T-helper 1 cell treated with Interleukin-12 subunit alpha and Interleukin-12 subunit beta and Interleukin-4 antibody, amounts not matched to agents 30 μg/mL and 1 μg/mL, for 36 hours (primary cell): ENCODE results near the gene CACNA1F.

Experiments used
- H3K27ac Mint-ChIP-seq: one replicate; pipeline ENCODE4 v1.8.0; 2021; ENCODE audit warnings: mild to moderate bottlenecking, mixed read lengths
- H3K27me3 Mint-ChIP-seq: one replicate; pipeline ENCODE4 v1.8.0; 2021; ENCODE audit warnings: low read depth, mixed read lengths
- H3K36me3 Mint-ChIP-seq: one replicate; pipeline ENCODE4 v1.8.0; 2021; ENCODE audit warnings: low read depth, mixed read lengths
- H3K4me1 Mint-ChIP-seq: one replicate; pipeline ENCODE4 v1.8.0; 2021; ENCODE audit warnings: low read depth, mixed read lengths
- H3K4me3 Mint-ChIP-seq: one replicate; pipeline ENCODE4 v1.8.0; 2021; ENCODE audit warnings: mild to moderate bottlenecking, moderate library complexity, mixed read lengths
- H3K9me3 Mint-ChIP-seq: one replicate; pipeline ENCODE4 v1.8.0; 2021; ENCODE audit warnings: mixed read lengths

Gene CACNA1F

DNA sequence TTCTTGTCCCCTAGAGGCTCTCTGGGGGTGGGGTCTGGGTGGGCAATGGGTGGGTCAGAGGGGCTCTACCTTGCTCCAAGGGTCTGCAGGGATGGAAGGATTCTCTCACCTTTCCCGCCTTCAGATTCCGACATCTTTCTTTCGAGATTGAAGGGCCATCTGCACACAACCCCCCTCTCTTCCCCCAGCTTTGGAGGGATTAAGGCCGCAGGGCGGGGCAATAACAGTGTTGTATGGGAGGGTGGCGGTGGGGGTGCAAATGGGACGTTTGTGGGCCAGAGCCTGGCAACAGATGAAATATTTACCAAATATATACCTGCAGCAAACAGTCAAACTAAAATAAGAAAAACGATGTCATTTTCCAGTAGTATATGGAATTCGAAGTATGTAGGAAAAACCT lies at the start of gene CACNA1F:
Gene CACNA1F (minus strand): TSS at position 165 of the 400 bp plus-strand sequence. CDS start 31 bp downstream, at position 134.
- H3K27ac Mint-ChIP-seq = no peak within 1 kb of the TSS
- H3K9me3 Mint-ChIP-seq = no peaks in the 10 kb centered on the region
- H3K36me3 Mint-ChIP-seq = peaks cover 6% of the 10 kb centered on the region
- no peaks in the 10 kb centered on the region for H3K27me3 Mint-ChIP-seq
- peaks cover 28% of the 10 kb centered on the region for H3K4me1 Mint-ChIP-seq
- H3K4me3 Mint-ChIP-seq = no peak within 1 kb of the TSS

DNA sequence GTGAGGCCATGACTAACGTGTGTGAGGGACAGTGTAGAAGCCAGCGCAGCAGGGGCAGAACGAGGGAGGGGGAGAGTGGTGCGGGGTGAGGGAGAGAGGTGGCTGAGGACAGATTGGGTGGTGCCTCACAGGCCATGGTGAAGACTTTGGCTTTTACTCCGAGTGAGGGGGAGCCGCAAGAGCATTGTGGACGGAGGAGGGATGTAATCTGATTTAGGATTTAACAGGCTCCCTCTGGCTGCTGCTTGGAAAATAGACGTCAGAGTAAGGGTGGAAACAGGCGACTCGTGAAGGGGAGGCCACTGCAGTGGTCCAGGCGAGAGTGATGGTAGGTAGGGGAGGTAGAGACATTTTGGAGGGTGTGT lies 49.5 kb upstream of the CACNA1F start:
- Mint-ChIP-seq H3K27ac (peak overlapping the region; percentile 3), H3K9me3 (no peaks in the 10 kb centered on the region), H3K27me3 (no peaks in the 10 kb centered on the region), H3K36me3 (peaks cover 14% of the 10 kb centered on the region), H3K4me3 (no peak overlapping the region), H3K4me1 (peaks cover 21% of the 10 kb centered on the region)

DNA sequence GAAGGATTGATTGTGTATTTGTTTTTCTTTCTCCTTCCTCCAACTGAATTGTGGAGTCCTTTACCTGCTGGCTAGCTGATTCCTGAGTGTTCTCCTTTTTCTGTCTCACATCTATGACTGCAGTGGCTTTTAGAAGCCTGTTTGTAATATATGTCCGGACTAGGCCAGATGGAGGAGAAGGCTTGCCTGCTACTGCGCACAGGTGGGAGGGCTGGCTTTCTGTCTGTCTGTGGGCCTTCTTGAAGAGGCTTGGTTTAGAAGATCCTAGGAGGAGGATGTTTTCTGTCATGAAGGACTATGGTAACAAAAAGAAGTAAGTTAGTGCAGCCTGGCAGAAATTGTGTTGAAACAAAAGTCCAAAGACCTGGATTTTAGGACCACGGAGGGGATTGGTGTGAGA lies 44.9 kb upstream of the CACNA1F start:
- Mint-ChIP-seq H3K4me1 (peaks cover 42% of the 10 kb centered on the region), H3K27me3 (no peaks in the 10 kb centered on the region), H3K9me3 (no peaks in the 10 kb centered on the region), H3K27ac (peak overlapping the region; percentile 89), H3K4me3 (peak overlapping the region; percentile 37), H3K36me3 (peaks cover 36% of the 10 kb centered on the region)

DNA sequence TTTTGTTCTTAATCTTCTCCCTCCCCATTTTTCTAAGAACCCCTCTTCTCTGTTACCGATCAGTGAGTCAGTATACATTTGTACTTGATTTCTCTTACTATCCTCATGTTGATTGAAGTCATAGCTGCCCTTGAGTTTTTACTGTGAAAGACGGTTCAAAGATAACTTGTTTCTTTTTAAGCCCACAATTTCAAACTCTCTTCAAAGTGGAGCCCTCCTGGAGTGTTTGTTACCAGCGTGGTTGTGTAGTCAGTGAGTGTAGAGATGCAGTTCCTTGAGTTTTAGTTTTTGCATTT lies 44.3 kb upstream of the CACNA1F start:
- peaks cover 33% of the 10 kb centered on the region for H3K36me3 Mint-ChIP-seq
- H3K27ac Mint-ChIP-seq = peak overlapping the region; percentile 89
- peaks cover 46% of the 10 kb centered on the region for H3K4me1 Mint-ChIP-seq
- no peaks in the 10 kb centered on the region for H3K27me3 Mint-ChIP-seq
- H3K4me3 Mint-ChIP-seq = peak overlapping the region; percentile 37
- H3K9me3 Mint-ChIP-seq = no peaks in the 10 kb centered on the region

DNA sequence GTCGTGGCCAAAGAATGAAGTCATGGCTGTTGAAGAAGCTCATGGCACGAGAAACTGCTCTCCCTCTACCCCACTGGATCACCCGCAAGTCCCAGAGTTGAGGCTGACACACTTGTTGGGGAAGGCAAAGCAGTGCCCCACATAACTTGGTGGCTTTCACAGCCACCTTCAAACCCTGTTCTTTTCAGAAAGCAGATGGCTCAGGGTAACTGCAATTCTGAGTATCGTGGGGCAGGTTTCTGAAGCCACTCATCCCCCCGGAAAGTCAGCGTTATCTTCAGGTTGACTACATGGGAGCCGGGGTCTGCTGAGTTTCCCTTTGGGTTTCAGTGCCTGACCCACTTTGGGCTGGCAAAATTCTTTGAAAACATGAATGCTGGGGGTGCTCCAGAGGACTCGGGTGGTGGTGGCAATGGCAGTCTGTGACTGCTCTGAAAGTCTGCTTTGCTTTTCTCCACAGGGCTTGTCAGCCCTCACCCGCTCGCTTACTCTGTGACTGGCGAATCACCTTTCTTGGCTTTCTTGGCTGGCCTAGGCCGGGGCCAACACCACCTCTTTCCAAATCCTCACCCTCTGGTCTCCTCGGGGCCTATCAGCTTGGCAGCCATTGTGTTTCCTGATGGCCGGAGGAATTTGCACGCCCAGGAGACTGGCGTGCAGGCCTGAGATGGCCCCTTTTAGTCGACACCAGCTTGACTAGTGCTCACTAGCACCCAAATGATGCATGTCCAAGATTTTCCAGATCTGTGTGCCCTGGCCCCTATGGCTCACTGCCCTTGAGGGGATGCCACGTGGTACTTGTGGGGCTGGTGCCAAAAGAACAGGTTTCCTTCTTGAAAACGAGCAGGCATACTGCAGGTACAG lies 43.8 kb upstream of the CACNA1F start:
- peak overlapping the region; percentile 89 for H3K27ac Mint-ChIP-seq

DNA sequence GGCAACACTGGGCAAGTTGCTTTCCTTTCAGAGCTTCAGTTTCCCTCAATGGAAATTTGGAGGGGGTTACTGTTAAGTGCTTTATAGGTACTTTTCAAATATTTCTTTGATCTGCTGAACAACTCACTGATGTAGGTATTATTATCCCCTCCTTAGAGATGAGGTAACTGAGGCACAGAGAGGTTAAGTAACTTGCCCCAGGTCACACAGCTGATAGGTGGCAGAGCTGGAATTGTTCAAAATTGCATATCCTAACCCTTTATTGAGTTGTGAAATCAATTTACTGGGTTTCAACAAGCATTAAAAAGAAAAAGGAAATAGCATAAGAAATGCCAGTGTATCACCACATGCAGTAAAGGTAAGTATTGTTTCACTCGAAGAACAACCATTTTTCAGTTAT lies 43.1 kb upstream of the CACNA1F start:
- H3K9me3 Mint-ChIP-seq = no peaks in the 10 kb centered on the region
- H3K4me3 Mint-ChIP-seq = no peak overlapping the region
- H3K4me1 Mint-ChIP-seq = peaks cover 45% of the 10 kb centered on the region
- no peak overlapping the region for H3K27ac Mint-ChIP-seq
- no peaks in the 10 kb centered on the region for H3K27me3 Mint-ChIP-seq
- H3K36me3 Mint-ChIP-seq = peaks cover 30% of the 10 kb centered on the region

More for the DNA sequence above, 43.8 kb upstream of the CACNA1F start:
- Mint-ChIP-seq H3K9me3 (no peaks in the 10 kb centered on the region), H3K4me1 (peaks cover 44% of the 10 kb centered on the region), H3K27me3 (no peaks in the 10 kb centered on the region), H3K36me3 (peaks cover 28% of the 10 kb centered on the region), H3K4me3 (peak overlapping the region; percentile 37)

- Mint-ChIP-seq H3K27me3 (no peaks in the 10 kb centered on the region), H3K27ac (peak overlapping the region; percentile 87), H3K36me3 (peaks cover 32% of the 10 kb centered on the region), H3K4me3 (peak overlapping the region; percentile 78), H3K4me1 (peaks cover 49% of the 10 kb centered on the region), H3K9me3 (no peaks in the 10 kb centered on the region)
These were observed 40.1 kb upstream of the CACNA1F start for GRCh38 chrX:49273181-49273727.

DNA sequence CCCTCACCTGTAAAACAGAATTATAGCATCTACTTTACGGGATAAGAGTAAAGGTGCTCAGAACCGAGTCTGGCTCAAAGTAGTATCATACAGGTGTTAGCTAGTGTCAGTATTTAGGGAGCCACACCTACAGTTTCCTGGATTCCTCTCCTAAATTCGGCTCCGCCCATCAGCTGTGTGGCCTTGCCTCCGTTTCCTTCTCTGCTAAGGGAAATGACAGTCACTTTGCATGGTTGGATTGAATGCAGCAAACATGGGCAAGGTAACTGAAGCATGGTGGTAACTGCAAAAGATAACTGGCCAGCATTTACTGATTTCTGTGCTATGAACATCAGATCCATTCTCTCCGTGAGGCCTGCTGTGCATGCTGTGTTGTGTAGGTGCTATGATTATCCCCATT lies 39.3 kb upstream of the CACNA1F start:
- peaks cover 26% of the 10 kb centered on the region for H3K36me3 Mint-ChIP-seq
- H3K4me3 Mint-ChIP-seq = peak overlapping the region; percentile 78
- H3K4me1 Mint-ChIP-seq = peaks cover 48% of the 10 kb centered on the region
- peak overlapping the region; percentile 87 for H3K27ac Mint-ChIP-seq
- H3K9me3 Mint-ChIP-seq = no peaks in the 10 kb centered on the region
- no peaks in the 10 kb centered on the region for H3K27me3 Mint-ChIP-seq

GRCh38 chrX:49271341-49271740 lies 38.2 kb upstream of the CACNA1F start:
- peaks cover 46% of the 10 kb centered on the region for H3K4me1 Mint-ChIP-seq
- H3K9me3 Mint-ChIP-seq = no peaks in the 10 kb centered on the region
- H3K36me3 Mint-ChIP-seq = peaks cover 20% of the 10 kb centered on the region
- H3K27ac Mint-ChIP-seq = peak overlapping the region; percentile 87
- H3K27me3 Mint-ChIP-seq = no peaks in the 10 kb centered on the region
- H3K4me3 Mint-ChIP-seq = peak overlapping the region; percentile 78

DNA sequence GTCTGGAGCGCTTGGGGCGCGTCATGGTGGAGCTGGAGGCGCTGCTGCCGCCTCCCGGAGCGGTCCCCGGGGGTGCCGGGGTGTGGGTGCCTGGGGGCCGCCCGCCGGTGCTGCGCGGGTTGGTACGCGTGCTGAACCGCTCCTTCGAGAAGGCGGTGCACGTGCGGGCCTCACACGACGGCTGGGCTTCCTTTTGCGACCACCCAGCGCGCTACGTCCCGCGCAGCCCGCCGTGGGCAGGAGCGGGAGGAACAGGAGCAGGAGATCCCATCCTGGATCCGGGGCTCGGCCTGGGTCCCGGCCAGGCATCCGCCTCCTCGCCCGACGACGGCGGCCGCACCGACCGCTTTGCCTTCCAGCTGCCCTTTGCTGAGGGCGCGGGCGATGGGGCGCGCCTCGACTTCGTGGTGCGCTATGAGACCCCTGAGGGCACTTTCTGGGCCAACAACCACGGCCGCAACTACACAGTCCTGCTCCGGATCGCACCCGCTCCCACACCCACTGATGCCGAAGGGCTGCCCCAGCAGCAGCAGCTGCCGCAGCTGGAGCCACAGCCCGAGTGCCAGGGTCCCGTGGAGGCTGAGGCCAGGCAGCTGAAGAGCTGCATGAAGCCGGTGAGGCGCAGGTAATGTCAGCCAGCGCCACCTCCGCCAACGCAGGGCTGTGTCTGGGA lies 37.2 kb upstream of the CACNA1F start:
- H3K4me1 Mint-ChIP-seq = peaks cover 41% of the 10 kb centered on the region
- peak overlapping the region; percentile 78 for H3K4me3 Mint-ChIP-seq
- H3K36me3 Mint-ChIP-seq = peaks cover 15% of the 10 kb centered on the region
- no peaks in the 10 kb centered on the region for H3K9me3 Mint-ChIP-seq
- H3K27me3 Mint-ChIP-seq = no peaks in the 10 kb centered on the region
- H3K27ac Mint-ChIP-seq = peak overlapping the region; percentile 87

DNA sequence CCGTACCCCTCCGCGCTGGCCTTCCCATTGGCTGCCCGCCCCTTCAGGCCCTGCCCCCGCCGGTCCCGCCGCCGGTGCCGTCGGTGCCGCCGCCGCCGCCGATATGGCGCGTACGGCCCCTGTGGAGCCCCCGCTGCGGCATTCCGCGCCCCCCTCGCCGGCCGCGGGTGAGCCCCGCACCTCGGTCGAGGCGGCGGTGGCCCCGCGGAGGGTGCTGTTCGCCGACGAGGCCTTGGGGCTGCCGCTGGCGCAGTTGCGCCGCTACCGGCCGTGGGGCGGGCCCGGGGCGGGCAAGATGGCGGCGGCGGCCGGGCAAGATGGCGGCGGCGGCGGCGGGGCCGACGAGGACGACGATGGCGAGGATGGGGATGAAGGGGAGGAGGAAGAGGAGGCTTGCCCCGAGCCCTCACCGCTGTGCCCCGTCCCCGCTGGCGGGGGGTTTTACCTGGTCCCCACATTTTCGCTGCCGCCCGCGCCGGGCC lies 36.7 kb upstream of the CACNA1F start, which contains the start of gene PPP1R3F:
Gene PPP1R3F (plus strand): TSS at position 27 of the 482 bp plus-strand sequence. CDS start 77 bp downstream, at position 104.
- H3K36me3 Mint-ChIP-seq = peaks cover 9% of the 10 kb centered on the region
- H3K27me3 Mint-ChIP-seq = no peaks in the 10 kb centered on the region
- H3K9me3 Mint-ChIP-seq = no peaks in the 10 kb centered on the region
- peak within 1 kb of the TSS; percentile 93 for H3K4me3 Mint-ChIP-seq
- H3K27ac Mint-ChIP-seq = peak within 1 kb of the TSS; percentile 99
- peaks cover 37% of the 10 kb centered on the region for H3K4me1 Mint-ChIP-seq

DNA sequence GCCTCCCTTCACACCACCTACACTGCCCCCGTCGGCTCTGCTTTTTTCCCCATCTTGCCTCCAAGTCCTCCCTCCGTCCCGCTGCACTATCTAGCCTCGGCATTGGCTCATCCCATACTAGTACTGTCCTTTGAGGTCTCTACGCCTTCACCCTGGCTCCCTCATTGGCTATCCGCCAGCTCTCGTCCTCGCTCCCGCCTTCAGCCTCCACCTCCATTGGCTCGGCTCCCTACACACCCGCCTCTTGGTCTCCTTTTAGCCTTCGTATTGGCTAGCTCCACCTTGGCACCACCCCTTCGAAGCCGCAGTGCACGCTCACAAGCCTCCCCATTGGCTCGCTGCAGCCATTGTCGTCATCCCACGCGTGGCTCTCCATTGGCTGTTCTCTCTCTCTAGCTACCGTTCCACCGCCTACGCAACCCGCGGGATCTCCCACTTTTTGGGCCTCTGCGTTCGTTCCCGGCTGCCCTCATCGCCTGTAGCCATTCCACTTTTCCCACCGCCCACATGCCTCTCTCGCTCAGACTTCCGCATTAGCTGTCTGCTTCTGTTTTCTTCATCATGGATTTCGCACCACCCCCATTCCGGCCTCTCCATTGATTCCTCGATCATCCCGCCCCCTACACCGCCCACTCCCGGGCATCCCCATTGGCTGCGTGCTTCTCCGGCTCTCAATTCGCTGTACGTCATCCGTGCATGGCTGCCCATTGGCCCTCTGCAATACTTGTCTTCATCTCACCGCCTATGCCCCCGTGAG lies 36.0 kb upstream of the CACNA1F start:
- peak overlapping the region; percentile 93 for H3K4me3 Mint-ChIP-seq
- H3K27ac Mint-ChIP-seq = peak overlapping the region; percentile 99
- peaks cover 7% of the 10 kb centered on the region for H3K36me3 Mint-ChIP-seq
- H3K4me1 Mint-ChIP-seq = peaks cover 36% of the 10 kb centered on the region
- no peaks in the 10 kb centered on the region for H3K9me3 Mint-ChIP-seq
- no peaks in the 10 kb centered on the region for H3K27me3 Mint-ChIP-seq

DNA sequence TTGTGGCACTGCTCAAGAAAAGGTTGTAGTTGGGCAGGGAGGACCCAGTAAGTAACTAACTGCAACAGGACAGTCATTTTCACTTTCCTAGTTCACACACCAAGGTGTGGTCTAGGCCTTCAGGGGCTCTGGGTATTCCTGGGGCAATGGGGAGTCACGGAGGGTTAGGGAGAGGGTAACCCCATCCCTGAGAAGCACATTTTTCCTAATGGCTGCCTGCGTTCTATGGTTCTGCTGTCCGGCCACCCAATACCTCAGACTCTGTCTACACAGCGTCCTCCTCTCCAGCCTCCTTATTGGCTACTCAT lies 35.5 kb upstream of the CACNA1F start:
- Mint-ChIP-seq H3K4me1 (peaks cover 39% of the 10 kb centered on the region), H3K27ac (peak overlapping the region; percentile 99), H3K9me3 (no peaks in the 10 kb centered on the region), H3K36me3 (peaks cover 7% of the 10 kb centered on the region), H3K27me3 (no peaks in the 10 kb centered on the region), H3K4me3 (peak overlapping the region; percentile 93)
